EL (cell line): ENCODE measurements around the gene AFDN.

Experiments used
- DNase-seq: peaks from one replicate; pipeline ENCODE4 v3.0.0-alpha.2; 2016

AFDN gene

GRCh38 chr6:167826896-167827582 is at the start of gene AFDN:
AFDN (plus strand) TSS chr6:167826911; CDS start chr6:167827133, 222 bp downstream.
- DNase-seq, result peak; percentile 42

- DNase-seq, result no peak
These were observed 48.1 kb upstream of the AFDN start for GRCh38 chr6:167778497-167779128.

- DNase-seq, result no peak
These were observed 47.4 kb upstream of the AFDN start for GRCh38 chr6:167779129-167779992.

GRCh38 chr6:167779993-167780655 is 46.6 kb upstream of the AFDN start:
- no peak for DNase-seq

GRCh38 chr6:167781066-167781767 is 45.5 kb upstream of the AFDN start:
- DNase-seq, result no peak

- no peak for DNase-seq
These were observed 44.8 kb upstream of the AFDN start for GRCh38 chr6:167781868-167782267.

- no peak for DNase-seq
These were observed 43.8 kb upstream of the AFDN start for GRCh38 chr6:167782698-167783517.

- DNase-seq, result no peak
These were observed 39.6 kb upstream of the AFDN start for GRCh38 chr6:167786853-167787675.

- DNase-seq, result no peak
These were observed 38.7 kb upstream of the AFDN start for GRCh38 chr6:167787896-167788562.

- no peak for DNase-seq
These were observed 38.2 kb upstream of the AFDN start for GRCh38 chr6:167788563-167788903.

GRCh38 chr6:167789358-167789757 is 37.4 kb upstream of the AFDN start:
- no peak for DNase-seq

- peak; percentile 8 for DNase-seq
These were observed 35.5 kb upstream of the AFDN start for GRCh38 chr6:167791091-167791779.

GRCh38 chr6:167791780-167792478 is 34.8 kb upstream of the AFDN start:
- no peak for DNase-seq

GRCh38 chr6:167793421-167793820 is 33.3 kb upstream of the AFDN start:
- DNase-seq, result no peak

GRCh38 chr6:167794161-167795157 is 32.3 kb upstream of the AFDN start:
- DNase-seq, result no peak

GRCh38 chr6:167795321-167795811 is 31.3 kb upstream of the AFDN start:
- DNase-seq, result no peak

GRCh38 chr6:167795874-167796191 is 30.9 kb upstream of the AFDN start:
- no peak for DNase-seq
